Karpas-422 (cell line): ENCODE measurements around the gene PATJ. TPM values are rescaled to one million over a fixed set of nuclear protein-coding genes. Genes with fewer than 3 reads are reported as not detected.

Source experiments
- DNase-seq: peaks from one replicate; pipeline ENCODE4 v3.0.0-alpha.2; 2015
- H2AFZ ChIP-seq: fragments of 200-600 bp; sonication (generic); 2 replicates; pipeline ENCODE4 v1.6.1; 2014; ENCODE audit warnings: antibody characterized with exemption, low read length, mixed read lengths
- H3K27ac ChIP-seq: fragments of 200-600 bp; sonication (generic); 2 replicates; pipeline ENCODE4 v1.5.1; 2014; ENCODE audit warnings: mild to moderate bottlenecking, low read length, moderate library complexity
- H3K27me3 ChIP-seq: fragments of 200-600 bp; sonication (generic); 2 replicates; pipeline ENCODE4 v1.6.1; 2014; ENCODE audit warnings: low read length, mixed read lengths
- H3K36me3 ChIP-seq: fragments of 200-600 bp; sonication (generic); 2 replicates; pipeline ENCODE4 v1.6.1; 2014; ENCODE audit warnings: low read length, mixed read lengths; ENCODE audit not compliant: insufficient read depth
- H3K4me1 ChIP-seq: fragments of 200-600 bp; sonication (generic); 2 replicates; pipeline ENCODE4 v1.6.1; 2014; ENCODE audit warnings: mild to moderate bottlenecking, low read length, mixed read lengths
- H3K4me2 ChIP-seq: fragments of 200-600 bp; sonication (generic); 2 replicates; pipeline ENCODE4 v1.6.1; 2014; ENCODE audit warnings: low read length, low read depth, mild to moderate bottlenecking; ENCODE audit not compliant: poor library complexity, severe bottlenecking
- H3K4me3 ChIP-seq: fragments of 200-600 bp; sonication (generic); 2 replicates; pipeline ENCODE4 v1.5.1; 2014; ENCODE audit warnings: mild to moderate bottlenecking, antibody characterized with exemption, low read length, mixed read lengths
- H3K79me2 ChIP-seq: fragments of 200-600 bp; sonication (generic); 2 replicates; pipeline ENCODE4 v1.6.1; 2014; ENCODE audit warnings: mild to moderate bottlenecking, low read length, mixed read lengths
- H3K9ac ChIP-seq: fragments of 200-600 bp; sonication (generic); 2 replicates; pipeline ENCODE4 v1.6.0; 2014; ENCODE audit warnings: low read length
- H3K9me2 ChIP-seq: fragments of 200-600 bp; sonication (generic), shearing (Covaris generic); replicated peaks from 2 replicates; pipeline ENCODE4 v1.6.0; 2014; ENCODE audit warnings: mild to moderate bottlenecking, low read length, moderate library complexity; ENCODE audit not compliant: insufficient read depth
- H3K9me3 ChIP-seq: fragments of 300-700, 200-600 bp; sonication (generic); 2 replicates; pipeline ENCODE4 v1.6.1; 2014; ENCODE audit warnings: low read length, mixed read lengths
- H4K20me1 ChIP-seq: fragments of 200-600 bp; sonication (generic); 2 replicates; pipeline ENCODE4 v1.6.1; 2014; ENCODE audit warnings: mild to moderate bottlenecking, antibody characterized with exemption, low read length, low read depth; ENCODE audit not compliant: insufficient read depth
- total RNA-seq: library from RNA; depleted of rRNA; stranded (reverse); fragments of >200 nt; shearing (Covaris generic); gene quantifications from 2 replicates; pipeline ENCODE4 v1.2.3, GENCODE V29; 2014; ENCODE audit warnings: low replicate concordance

PATJ gene
- total RNA-seq, 1 experiment from 2014 or later = not detected

DNA sequence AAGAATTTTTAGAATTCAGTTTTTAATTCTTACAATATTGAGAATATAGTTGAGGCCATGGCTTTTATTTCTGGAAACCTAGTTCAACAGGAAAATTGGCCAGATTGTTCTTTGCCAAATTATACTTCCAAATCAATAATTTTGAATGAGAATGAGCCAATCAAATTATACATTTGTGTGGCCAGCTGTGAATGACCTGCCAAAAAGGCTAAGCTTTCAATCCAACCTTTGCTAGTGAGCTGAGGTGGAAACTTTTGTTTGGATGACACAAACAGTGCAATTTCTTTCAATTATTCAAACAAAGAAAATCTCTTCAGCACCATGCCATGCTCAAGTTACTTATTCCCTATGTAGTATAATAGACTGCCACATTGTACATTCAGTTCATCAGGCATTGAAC, 167.8 kb downstream of the PATJ start:
- no peak overlapping the region for H3K27ac ChIP-seq
- no peak overlapping the region for H2AFZ ChIP-seq
- H3K4me3 ChIP-seq = no peak overlapping the region
- no peak overlapping the region for H3K9ac ChIP-seq
- no peak overlapping the region for H3K4me2 ChIP-seq
- no peaks in the 10 kb centered on the region for H3K4me1 ChIP-seq
- H4K20me1 ChIP-seq = no peaks in the 10 kb centered on the region
- H3K9me3 ChIP-seq = no peaks in the 10 kb centered on the region
- DNase-seq = no peak
- H3K27me3 ChIP-seq = no peaks in the 10 kb centered on the region
- no peaks in the 10 kb centered on the region for H3K36me3 ChIP-seq
- H3K79me2 ChIP-seq = no peaks in the 10 kb centered on the region
- no peaks in the 10 kb centered on the region for H3K9me2 ChIP-seq

- no peaks in the 10 kb centered on the region for H3K4me1 ChIP-seq
- H3K9me3 ChIP-seq = no peaks in the 10 kb centered on the region
- no peak overlapping the region for H3K4me2 ChIP-seq
- no peaks in the 10 kb centered on the region for H3K36me3 ChIP-seq
- no peak overlapping the region for H2AFZ ChIP-seq
- H3K9me2 ChIP-seq = no peaks in the 10 kb centered on the region
- DNase-seq = no peak
- no peaks in the 10 kb centered on the region for H4K20me1 ChIP-seq
- no peaks in the 10 kb centered on the region for H3K27me3 ChIP-seq
- no peak overlapping the region for H3K4me3 ChIP-seq
- H3K27ac ChIP-seq = no peak overlapping the region
- no peaks in the 10 kb centered on the region for H3K79me2 ChIP-seq
- no peak overlapping the region for H3K9ac ChIP-seq
Measured at GRCh38 chr1:61914823-61915482, 172.7 kb downstream of the PATJ start.

- Histone ChIP-seq H3K4me2 (no peak overlapping the region), H4K20me1 (no peaks in the 10 kb centered on the region), H3K9me2 (no peaks in the 10 kb centered on the region), H3K4me1 (no peaks in the 10 kb centered on the region), H3K4me3 (no peak overlapping the region), H3K27me3 (no peaks in the 10 kb centered on the region), H3K27ac (no peak overlapping the region), H3K9me3 (no peaks in the 10 kb centered on the region), H3K9ac (no peak overlapping the region), H2AFZ (no peak overlapping the region), H3K36me3 (no peaks in the 10 kb centered on the region), H3K79me2 (no peaks in the 10 kb centered on the region)
- DNase-seq = no peak
Measured at GRCh38 chr1:61921435-61921834, 179.2 kb downstream of the PATJ start.

- no peaks in the 10 kb centered on the region for H3K36me3 ChIP-seq
- H3K4me1 ChIP-seq = no peaks in the 10 kb centered on the region
- H3K4me2 ChIP-seq = no peak overlapping the region
- no peak overlapping the region for H2AFZ ChIP-seq
- H3K27me3 ChIP-seq = no peaks in the 10 kb centered on the region
- no peaks in the 10 kb centered on the region for H3K9me2 ChIP-seq
- H4K20me1 ChIP-seq = no peaks in the 10 kb centered on the region
- no peak overlapping the region for H3K9ac ChIP-seq
- DNase-seq = no peak
- H3K4me3 ChIP-seq = no peak overlapping the region
- no peaks in the 10 kb centered on the region for H3K79me2 ChIP-seq
- H3K9me3 ChIP-seq = no peaks in the 10 kb centered on the region
- H3K27ac ChIP-seq = no peak overlapping the region
Measured at GRCh38 chr1:61922950-61923480, 180.7 kb downstream of the PATJ start.

DNA sequence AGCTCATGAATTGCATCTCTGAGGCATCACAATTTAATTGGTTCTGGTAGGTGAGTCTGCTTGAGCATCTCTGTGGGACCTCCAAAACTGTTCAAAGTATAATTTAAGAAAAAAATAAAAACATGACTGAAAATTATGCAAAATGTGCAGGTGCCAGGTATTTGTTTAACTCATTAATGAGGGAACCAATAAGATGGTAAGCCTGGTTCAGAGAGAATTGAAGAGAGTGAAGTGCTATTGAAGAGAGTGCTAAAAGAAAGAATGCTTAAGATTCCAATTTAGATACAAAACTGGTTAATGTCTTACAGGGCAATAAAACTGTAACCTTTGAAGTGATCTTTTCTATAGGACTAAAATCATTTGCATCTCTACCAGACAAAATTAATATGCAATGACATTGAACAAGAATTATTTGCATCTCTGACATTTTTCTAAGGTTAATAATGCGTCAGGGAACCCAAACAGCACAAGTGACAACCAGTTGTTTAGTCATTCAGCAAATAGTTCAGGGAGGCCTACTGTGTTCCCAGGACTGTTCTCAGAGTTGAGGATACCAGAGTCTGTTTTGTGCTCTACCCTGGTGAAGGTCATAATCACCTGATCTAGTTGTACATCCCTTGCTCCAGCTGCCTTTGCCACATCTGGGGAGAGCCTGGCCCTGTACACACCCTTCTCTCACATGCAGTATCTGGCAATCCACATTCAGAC, 183.5 kb downstream of the PATJ start:
- DNase-seq = no peak
- Histone ChIP-seq H3K4me2 (no peak overlapping the region), H3K9me2 (no peaks in the 10 kb centered on the region), H3K79me2 (no peaks in the 10 kb centered on the region), H3K27ac (no peak overlapping the region), H2AFZ (no peak overlapping the region), H3K27me3 (no peaks in the 10 kb centered on the region), H3K9ac (no peak overlapping the region), H3K4me3 (no peak overlapping the region), H3K4me1 (no peaks in the 10 kb centered on the region), H3K36me3 (no peaks in the 10 kb centered on the region), H3K9me3 (no peaks in the 10 kb centered on the region), H4K20me1 (no peaks in the 10 kb centered on the region)

GRCh38 chr1:61926597-61926996, 184.3 kb downstream of the PATJ start:
- DNase-seq = no peak
- Histone ChIP-seq H3K27ac (no peak overlapping the region), H3K9ac (no peak overlapping the region), H3K9me2 (no peaks in the 10 kb centered on the region), H4K20me1 (no peaks in the 10 kb centered on the region), H3K4me3 (no peak overlapping the region), H3K4me2 (no peak overlapping the region), H3K9me3 (no peaks in the 10 kb centered on the region), H3K36me3 (no peaks in the 10 kb centered on the region), H3K4me1 (no peaks in the 10 kb centered on the region), H3K79me2 (no peaks in the 10 kb centered on the region), H3K27me3 (no peaks in the 10 kb centered on the region), H2AFZ (no peak overlapping the region)

DNA sequence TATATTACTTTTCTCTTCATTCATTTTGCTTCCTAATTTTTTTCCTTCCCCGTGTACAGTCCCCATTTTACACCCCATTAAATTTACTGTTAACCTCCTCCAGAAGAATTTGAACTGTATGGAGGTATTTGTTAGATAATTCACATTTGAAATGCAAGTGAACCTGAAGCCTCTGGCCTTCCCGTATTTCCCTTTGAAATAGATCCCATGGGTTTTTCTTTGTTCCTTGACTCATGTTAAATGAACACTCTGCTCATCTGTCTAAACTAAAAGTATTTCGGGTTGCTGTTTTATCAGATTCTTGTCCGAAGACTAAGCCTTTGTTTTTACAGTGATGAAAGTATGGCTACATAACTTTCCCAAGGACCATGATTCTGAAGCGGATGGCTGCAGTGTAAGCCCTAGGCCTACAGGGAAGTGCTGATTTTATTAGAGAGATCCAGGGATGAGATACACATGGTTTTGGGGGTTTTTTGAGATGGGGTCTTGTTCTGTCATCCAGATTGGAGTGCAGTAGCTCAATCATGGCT, 187.9 kb downstream of the PATJ start:
- H3K4me3 ChIP-seq = no peak overlapping the region
- no peaks in the 10 kb centered on the region for H3K4me1 ChIP-seq
- H3K4me2 ChIP-seq = no peak overlapping the region
- H2AFZ ChIP-seq = no peak overlapping the region
- H3K9me3 ChIP-seq = no peaks in the 10 kb centered on the region
- H3K27ac ChIP-seq = no peak overlapping the region
- H3K36me3 ChIP-seq = no peaks in the 10 kb centered on the region
- no peak overlapping the region for H3K9ac ChIP-seq
- DNase-seq = no peak
- H3K9me2 ChIP-seq = no peaks in the 10 kb centered on the region
- no peaks in the 10 kb centered on the region for H4K20me1 ChIP-seq
- no peaks in the 10 kb centered on the region for H3K27me3 ChIP-seq
- no peaks in the 10 kb centered on the region for H3K79me2 ChIP-seq

DNA sequence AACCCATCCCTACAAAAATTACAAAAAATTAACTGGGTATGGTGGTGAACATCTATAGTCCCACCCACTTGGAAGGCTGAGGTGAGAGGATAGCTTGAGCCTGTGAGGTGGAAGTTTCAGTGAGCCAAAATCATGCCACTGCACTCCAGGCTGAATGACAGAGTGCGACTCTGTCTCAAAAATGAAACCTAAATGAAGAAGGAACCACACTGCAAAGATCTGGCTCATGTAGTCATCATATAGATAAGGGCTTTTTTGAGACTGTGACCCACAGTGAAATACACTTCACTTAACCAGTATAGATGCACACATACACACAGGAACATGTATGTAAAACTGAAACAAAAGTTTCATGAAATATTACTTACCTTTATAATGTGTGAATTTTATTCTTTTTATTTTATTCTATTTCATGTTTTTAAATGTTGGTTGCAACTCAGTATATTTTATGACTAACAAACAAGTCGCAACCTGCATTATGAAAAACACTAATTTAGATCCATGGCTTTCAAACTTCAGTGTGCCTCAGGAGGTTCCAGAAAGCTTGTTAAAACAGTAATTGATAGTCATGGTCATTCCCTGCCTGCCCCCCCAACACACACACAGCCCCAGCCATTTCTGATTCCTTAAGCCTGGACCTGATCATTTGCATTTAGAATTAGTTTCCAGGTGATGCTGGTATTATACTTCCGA, 189.5 kb downstream of the PATJ start:
- no peaks in the 10 kb centered on the region for H3K9me2 ChIP-seq
- no peaks in the 10 kb centered on the region for H3K27me3 ChIP-seq
- no peak overlapping the region for H3K4me2 ChIP-seq
- H3K27ac ChIP-seq = no peak overlapping the region
- no peak for DNase-seq
- H3K79me2 ChIP-seq = no peaks in the 10 kb centered on the region
- H2AFZ ChIP-seq = no peak overlapping the region
- H3K36me3 ChIP-seq = no peaks in the 10 kb centered on the region
- no peaks in the 10 kb centered on the region for H3K4me1 ChIP-seq
- no peaks in the 10 kb centered on the region for H3K9me3 ChIP-seq
- H3K9ac ChIP-seq = no peak overlapping the region
- no peak overlapping the region for H3K4me3 ChIP-seq
- no peaks in the 10 kb centered on the region for H4K20me1 ChIP-seq
